Measurements from ENCODE around the gene NEO1. TPM values are rescaled to one million over a fixed set of nuclear protein-coding genes. Genes with fewer than 3 reads are reported as not detected.
A peak's percentile ranks its signal among the peaks of the same experiment; 100 is the strongest.

Gene NEO1
- total RNA-seq, 4 donors from 2014 or later: 60.2 to 127 (median 115) TPM

GRCh38 chr15:73142802-73143762 is 90.8 kb downstream of the NEO1 start:
- no peaks in the 10 kb centered on the region for H3K9me3 ChIP-seq
- no peak for DNase-seq
- H3K4me1 ChIP-seq: no peaks in the 10 kb centered on the region
- H3K4me3 ChIP-seq: no peak overlapping the region
- TF ChIP-seq, protein P1, sequence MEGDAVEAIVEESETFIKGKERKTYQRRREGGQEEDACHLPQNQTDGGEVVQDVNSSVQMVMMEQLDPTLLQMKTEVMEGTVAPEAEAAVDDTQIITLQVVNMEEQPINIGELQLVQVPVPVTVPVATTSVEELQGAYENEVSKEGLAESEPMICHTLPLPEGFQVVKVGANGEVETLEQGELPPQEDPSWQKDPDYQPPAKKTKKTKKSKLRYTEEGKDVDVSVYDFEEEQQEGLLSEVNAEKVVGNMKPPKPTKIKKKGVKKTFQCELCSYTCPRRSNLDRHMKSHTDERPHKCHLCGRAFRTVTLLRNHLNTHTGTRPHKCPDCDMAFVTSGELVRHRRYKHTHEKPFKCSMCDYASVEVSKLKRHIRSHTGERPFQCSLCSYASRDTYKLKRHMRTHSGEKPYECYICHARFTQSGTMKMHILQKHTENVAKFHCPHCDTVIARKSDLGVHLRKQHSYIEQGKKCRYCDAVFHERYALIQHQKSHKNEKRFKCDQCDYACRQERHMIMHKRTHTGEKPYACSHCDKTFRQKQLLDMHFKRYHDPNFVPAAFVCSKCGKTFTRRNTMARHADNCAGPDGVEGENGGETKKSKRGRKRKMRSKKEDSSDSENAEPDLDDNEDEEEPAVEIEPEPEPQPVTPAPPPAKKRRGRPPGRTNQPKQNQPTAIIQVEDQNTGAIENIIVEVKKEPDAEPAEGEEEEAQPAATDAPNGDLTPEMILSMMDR (IDR thresholded peaks at IDR 0.05): no peak
- TF ChIP-seq POLR2A (IDR thresholded peaks at IDR 0.05): no peak
- H3K27me3 ChIP-seq: no peaks in the 10 kb centered on the region
- peak overlapping the region in 1 of 4 donors; percentile 17 for H3K27ac ChIP-seq
- no peaks in the 10 kb centered on the region for H3K36me3 ChIP-seq

- H3K9me3 ChIP-seq: no peaks in the 10 kb centered on the region
- no peaks in the 10 kb centered on the region for H3K36me3 ChIP-seq
- no peak for DNase-seq
- no peak overlapping the region for H3K27ac ChIP-seq
- H3K27me3 ChIP-seq: no peaks in the 10 kb centered on the region
- no peaks in the 10 kb centered on the region for H3K4me1 ChIP-seq
- H3K4me3 ChIP-seq: no peak overlapping the region
- TF ChIP-seq, protein P1 (IDR thresholded peaks at IDR 0.05): no peak
- no peak for TF ChIP-seq POLR2A (IDR thresholded peaks at IDR 0.05)
These were observed 91.5 kb downstream of the NEO1 start for GRCh38 chr15:73143763-73144155.

DNA sequence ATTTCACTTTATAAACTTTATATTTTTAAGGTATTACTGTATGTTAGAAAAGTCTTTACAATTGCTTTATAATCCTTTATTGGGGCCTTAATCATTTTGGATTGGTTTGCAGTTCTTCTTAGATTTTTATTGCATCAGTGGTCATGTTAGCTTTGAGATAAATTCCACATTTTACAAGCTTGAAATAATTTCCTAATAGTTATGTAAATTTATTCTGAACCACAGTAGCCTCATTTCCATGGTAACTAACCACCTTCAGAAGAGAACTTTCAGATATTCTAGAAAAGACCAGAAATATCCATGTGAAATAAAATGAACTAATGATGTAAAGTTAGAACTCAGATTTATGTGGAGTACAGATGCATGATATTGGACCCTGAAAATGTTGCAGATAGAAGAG is 94.2 kb downstream of the NEO1 start:
- TF ChIP-seq POLR2A (IDR thresholded peaks at IDR 0.05): no peak
- TF ChIP-seq, protein P1 (IDR thresholded peaks at IDR 0.05): no peak
- H3K4me3 ChIP-seq: no peak overlapping the region
- H3K27me3 ChIP-seq: no peaks in the 10 kb centered on the region
- H3K27ac ChIP-seq: no peak overlapping the region
- H3K4me1 ChIP-seq: no peaks in the 10 kb centered on the region
- DNase-seq: no peak
- H3K9me3 ChIP-seq: peaks cover 0 to under 1% (median 0%) of the 10 kb centered on the region in 4 donors
- no peaks in the 10 kb centered on the region for H3K36me3 ChIP-seq

DNA sequence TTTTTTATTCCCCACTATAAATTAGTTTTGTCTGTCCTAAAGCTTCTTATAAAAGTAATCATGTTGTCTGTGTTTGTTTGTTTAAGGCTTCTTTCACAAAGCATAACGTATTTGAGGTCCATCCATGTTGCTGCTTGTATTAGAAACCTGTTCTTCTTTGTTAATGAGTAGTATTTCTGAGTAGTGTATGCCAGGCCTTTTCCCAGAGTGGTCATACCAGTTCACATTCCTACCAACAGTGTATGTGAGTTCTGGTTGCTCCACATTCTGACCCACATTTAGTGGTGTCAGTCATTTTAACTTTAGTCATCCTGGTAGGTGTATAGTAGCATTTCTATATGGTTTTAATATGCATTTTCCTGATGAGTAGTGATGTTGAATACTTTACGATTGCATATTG is 98.6 kb downstream of the NEO1 start:
- Histone ChIP-seq H3K9me3 (peaks cover 0 to 3% (median under 1%) of the 10 kb centered on the region in 4 donors), H3K4me1 (no peaks in the 10 kb centered on the region), H3K36me3 (peaks cover 0 to 7% (median 0%) of the 10 kb centered on the region in 3 donors), H3K27me3 (no peaks in the 10 kb centered on the region), H3K27ac (no peak overlapping the region), H3K4me3 (no peak overlapping the region)
- no peak for DNase-seq
- TF ChIP-seq, protein P1 (IDR thresholded peaks at IDR 0.05): no peak
- no peak for TF ChIP-seq POLR2A (IDR thresholded peaks at IDR 0.05)

GRCh38 chr15:73153024-73153423 is 100.8 kb downstream of the NEO1 start:
- TF ChIP-seq, protein P1 (IDR thresholded peaks at IDR 0.05): no peak
- no peak for TF ChIP-seq POLR2A (IDR thresholded peaks at IDR 0.05)
- Histone ChIP-seq H3K27ac (no peak overlapping the region), H3K36me3 (peaks cover 0 to 15% (median 0%) of the 10 kb centered on the region in 3 donors)

More at GRCh38 chr15:73153024-73153423, 100.8 kb downstream of the NEO1 start:
- Histone ChIP-seq H3K27me3 (no peaks in the 10 kb centered on the region), H3K4me3 (no peak overlapping the region), H3K9me3 (peaks cover 0 to 8% (median 1%) of the 10 kb centered on the region in 4 donors), H3K4me1 (no peaks in the 10 kb centered on the region)
- DNase-seq: no peak
